Effector CD4-positive, alpha-beta T cell (primary cell): ENCODE data around the gene LIPN.
A peak's percentile ranks its signal among the peaks of the same experiment; 100 is the strongest.

Experiments used
- DNase-seq: peaks from one replicate; pipeline ENCODE4 v3.0.0-alpha.2; 2020

Gene LIPN

DNA sequence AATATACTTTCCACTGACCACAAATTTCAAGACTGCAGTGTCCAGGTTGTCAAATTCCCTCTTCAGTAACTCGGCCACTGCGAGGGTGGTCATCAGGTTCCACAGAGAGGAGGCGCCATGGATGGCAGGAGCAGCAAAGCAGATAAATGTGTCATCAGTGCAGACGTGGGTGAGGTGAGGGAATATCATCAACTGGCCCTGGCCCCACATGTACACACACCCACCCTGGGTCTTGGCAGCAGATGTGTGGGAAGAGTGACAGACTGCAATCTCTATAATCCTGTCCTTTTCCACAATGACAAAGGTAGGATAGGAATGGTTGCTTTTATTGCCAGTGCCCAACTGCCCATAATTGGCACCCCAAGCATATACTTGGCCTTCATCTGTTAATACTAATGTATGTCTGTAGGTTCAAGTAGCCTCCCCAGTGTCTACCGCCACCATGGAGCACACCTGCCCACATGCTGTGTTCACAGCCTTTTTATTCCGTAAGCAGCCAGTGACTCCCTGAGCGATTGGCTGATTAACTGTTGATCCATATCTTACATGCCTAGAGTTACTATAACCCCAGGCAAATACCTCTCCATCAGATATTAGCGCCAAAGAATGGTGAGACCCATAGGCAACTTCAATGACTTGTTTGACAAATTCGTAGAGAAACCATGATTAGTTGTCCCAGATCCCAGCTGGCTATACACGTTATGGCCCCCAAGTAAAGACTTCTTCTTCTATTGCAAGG lies 26.4 kb downstream of the LIPN start:
- DNase-seq: no peak

DNA sequence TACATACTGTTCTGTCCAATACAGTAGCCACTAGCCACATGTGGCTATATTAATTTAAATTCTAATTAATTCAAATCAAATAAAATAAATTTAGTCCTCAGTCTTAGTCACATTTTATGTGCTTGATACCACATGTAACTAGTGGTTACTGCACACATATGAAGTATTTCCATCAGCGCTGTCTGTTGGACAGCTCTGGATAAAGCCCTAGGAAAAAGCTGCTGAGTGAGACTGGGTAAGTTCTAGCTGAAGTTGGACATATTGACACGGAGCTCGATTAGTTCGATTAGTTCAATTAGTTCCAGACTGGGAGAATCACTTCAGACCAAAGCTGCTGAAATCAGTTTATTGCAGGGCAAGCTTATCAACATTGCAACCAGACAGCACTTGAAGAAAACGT lies 27.6 kb downstream of the LIPN start:
- DNase-seq: no peak

DNA sequence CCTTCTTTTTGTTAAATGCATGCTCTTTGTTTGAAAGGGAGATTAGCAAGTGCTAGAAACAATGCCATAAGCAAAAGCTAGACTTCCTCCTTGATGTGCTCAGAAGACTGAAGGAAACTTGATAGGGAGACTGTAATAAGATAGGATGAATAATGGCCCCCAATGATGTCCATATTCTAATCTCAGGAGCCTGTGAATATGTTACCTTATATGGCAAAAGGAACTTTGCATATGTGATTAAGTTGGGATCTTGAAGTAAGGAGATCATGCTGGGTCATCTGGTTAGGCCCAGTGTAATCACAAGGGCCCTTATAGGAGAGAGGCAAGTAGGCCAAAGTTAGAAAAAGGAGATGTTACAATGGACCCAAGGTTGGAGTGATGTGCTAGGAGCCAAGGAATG lies 29.1 kb downstream of the LIPN start:
- no peak for DNase-seq

DNA sequence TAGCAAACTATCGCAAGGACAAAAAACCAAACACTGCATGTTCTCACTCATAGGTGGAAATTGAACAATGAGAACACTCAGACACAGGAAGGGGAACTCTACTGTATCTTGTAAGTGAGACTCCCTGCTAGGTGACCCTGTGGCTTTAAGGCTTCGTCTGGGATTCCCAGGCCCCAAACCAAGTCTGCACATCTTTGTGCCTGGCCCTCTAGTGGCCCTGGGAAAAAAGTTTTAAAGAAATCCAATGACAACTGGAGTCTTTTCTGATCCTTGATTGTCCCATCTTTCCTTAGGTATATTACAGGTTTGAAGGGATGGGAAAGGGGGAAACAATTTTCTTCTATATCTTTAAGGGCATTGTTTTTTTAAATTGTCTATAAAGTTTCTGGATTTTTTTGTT lies 32.1 kb downstream of the LIPN start:
- DNase-seq: no peak

DNA sequence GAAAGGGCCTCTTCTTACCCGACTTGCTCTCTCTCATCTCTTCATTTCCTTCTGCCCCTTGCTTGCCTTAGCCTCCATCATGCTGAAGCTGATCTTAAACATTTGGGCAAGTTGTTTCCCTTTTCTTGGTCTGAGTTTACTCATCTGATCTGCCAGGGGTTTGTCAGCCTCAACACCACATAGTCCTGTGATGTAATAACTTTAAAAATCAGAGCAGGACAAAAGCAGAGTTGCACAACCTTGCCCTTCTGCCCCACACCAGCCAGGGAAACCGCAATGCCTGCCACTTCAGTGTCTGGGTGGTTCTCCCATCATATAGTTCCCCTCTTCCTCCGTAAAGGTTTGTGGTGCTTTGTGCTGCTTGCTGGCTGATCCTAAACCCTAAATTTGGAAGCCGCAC lies 32.8 kb downstream of the LIPN start:
- DNase-seq: no peak

DNA sequence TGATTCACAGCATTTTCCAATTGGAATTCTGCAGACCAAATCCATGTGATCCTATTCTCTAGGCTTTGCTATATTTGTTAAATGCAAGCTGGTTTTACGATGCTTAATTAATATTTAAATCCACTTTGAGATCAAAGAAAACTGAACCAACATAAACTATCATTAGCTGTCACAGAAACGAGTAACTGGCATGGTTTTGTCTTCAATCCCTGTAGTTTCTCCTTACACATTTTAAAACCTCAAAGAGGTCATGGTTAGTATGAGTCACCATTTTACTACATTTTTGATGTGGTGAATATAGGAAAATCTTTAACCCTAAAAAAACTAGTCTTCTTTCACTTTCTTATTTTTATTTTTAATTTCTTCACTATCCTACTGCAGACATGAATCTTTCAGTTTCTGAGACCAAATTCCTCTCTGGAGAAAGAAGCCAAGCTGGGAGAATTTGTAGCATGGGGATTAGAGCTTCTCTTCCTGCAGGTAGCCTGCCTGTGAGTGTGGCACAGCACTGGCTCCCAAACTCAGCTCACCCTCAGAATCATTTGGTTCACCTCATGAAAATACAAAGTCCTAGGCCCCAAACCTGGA lies 34.0 kb downstream of the LIPN start:
- no peak for DNase-seq

DNA sequence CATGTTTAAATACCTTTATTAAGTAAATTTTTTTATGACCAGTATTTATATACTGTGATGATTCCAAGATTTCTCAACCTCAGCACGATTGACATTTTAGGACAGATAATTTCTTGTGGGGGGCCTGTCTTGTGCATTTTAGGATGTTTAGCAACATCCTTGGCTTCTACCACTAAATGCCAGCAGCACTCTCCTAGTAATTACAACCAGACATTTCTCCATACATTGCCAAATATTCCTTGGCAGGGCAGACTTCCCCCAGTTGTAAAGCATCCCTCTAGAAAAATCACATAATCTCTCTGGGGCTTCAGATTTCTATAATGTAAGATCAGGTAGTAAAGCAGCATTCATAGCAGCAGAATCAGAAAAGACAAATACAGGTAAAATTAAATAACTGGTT lies 34.9 kb downstream of the LIPN start:
- no peak for DNase-seq

DNA sequence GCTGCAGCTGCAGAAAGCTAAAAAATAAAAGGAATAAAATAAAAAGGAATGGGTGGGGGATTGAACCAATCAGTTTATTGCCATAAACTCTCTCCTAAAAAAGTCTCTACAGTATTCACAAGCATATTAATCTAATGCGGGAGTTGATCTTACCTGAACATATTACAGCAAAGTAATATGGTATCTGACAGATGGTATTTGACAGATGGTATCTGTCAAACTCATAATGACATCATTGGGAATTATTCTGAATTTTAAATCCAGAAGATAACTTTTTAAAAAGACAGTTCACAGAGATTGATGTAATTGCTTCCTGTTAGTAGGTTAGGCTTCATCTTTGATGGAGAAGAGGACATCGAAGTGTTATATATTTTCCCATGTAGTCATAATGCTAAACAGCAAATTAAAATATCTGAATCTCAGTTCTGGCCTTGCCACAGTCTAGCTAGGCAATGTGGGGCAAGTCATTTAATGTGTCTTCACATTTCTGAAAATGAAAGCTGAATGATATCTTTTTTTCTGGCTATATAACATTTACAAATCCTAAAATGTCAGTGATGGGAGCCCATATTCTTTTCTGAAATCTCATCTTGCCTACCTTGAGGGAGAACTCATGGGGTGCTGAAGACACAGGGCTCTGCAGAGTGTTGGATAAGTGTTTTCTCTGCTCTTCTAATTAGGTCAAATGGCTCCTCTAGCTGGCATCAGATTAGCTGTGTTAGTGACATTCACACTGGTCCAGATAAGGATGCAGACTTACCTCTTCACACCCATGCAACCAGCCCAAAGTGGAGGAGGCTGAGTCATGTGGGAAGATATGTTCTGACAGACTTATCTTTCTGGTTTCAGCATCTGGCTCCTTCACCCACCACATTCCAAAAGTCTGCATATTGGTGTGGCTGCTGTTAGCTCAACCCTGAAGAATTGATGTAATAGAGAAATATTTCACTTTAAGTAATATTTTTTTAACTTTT lies 40.6 kb downstream of the LIPN start:
- DNase-seq: no peak

DNA sequence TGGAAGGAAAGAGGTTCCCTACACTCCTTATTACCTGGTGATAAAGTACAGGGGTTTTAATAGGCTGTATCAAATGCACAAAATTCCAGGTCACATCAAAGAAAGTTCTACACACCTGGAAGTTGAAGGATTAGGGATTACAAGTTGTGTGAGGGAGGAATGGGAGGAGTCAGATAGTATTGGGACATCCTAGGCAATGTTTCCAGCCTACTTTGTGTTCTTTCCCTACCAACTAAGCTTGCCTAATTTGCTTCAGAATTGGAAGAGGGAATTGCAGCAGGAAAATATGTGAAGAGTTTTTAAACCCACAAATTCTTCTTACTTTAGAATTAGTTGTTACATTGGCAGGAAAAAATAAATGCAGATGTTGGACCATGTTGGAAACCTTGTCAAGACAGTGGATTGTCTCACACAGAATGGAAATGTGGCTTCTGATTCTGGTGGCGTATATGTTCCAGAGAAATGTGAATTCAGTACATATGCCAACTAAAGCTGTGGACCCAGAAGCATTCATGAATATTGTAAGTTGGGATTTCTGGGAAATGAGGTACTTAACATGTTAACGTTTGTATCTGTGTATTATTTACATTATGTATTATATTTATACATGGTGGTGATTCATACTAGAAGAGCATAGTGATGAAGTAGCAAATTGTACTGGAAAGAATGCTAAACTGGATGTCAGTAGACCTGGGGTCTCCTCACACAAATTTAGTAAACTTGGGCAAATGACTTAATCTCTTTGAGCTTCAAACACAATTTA lies 42.9 kb downstream of the LIPN start, which contains the start of gene LIPM:
LIPM (plus strand) TSS at position 208 of the 763 bp plus-strand sequence; CDS start at position 375, 167 bp downstream.
- no peak for DNase-seq

DNA sequence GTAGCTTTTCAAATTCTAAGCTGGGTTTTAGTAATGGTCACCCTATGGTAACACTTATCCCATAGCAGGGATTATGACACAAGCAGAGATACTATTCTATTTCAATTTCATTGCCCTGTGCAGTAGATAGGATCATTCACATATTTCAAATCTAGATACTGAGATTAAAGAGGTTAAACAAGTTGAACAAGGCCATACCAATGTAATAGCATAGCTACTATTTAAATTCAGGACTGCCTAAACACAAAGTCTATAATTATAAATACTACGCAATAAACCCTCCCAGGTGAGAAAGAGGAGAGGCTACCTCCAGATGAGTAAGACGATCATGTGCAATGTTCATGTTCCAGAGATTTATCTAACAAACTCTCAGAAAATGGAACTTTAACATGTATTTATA lies 43.8 kb downstream of the LIPN start:
- no peak for DNase-seq

DNA sequence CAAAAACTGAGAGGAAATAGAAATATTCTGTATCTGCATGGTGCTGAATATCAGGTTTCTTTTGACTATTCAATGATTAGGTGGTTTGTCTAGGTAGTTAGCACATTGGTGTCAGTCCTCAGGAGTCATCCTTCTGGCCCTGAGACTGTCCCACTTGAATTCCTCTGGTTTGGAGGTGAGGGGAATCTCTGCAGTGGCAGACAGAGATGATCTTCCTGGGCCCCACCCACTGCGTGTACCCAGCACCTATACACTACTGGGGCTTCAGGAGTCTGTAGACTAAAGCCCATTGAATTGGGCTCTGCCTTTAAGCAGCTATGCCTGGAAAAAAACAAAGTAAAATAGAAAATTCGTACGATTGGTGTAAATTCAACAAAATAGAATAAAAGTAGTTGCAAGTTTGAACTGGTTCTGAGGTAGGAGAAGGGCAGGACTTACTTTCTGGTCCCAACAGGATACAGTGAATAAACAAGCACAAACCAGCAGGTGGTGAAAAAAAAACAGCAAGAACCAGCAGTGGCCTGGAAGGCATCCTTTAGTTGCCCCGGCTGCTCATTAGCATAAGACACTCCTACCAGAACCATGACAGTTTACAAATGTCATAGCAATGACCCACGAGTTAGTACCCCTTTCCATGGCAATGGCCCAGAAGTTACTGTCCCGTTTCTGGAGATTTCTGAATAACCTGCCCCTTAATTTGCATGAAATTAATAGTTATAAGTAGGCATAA lies 44.4 kb downstream of the LIPN start:
- no peak for DNase-seq

DNA sequence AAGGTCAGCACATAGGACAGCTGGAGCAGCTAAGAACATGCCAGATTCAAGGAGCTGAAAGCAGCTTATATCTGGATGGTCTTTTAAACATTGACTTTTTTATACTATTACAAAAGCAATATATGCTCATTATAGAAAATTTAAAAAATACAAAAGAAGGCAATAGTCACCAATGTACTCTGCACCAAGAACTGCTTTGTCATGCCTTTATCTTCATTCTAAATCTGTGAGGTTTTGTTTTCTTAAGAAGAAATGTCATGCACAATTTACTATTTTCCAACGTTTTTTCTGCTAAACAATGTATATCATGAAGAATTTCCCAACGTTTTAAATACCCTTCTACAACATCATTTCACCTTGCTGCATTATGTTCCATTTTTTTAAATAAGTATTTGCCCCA lies 45.5 kb downstream of the LIPN start:
- DNase-seq: no peak

DNA sequence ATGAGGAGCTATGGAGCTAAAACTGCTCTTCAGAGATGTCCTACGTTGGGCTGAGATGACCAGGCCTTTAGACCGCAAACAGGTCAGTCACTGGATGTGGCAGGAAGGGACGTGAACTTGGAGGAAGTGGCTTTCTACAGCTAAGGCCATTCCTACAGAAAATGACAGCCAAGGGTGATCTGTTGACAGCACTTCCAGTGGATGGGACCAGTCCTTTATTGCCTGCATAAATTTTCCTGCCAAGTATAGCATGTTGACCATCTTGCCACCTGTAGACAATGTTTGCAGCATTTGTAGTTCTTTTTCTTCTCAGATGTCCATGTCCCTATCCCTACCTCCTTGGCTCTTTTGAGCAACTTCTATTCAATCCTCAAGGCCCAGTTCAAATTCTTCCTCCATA lies 46.1 kb downstream of the LIPN start:
- no peak for DNase-seq

DNA sequence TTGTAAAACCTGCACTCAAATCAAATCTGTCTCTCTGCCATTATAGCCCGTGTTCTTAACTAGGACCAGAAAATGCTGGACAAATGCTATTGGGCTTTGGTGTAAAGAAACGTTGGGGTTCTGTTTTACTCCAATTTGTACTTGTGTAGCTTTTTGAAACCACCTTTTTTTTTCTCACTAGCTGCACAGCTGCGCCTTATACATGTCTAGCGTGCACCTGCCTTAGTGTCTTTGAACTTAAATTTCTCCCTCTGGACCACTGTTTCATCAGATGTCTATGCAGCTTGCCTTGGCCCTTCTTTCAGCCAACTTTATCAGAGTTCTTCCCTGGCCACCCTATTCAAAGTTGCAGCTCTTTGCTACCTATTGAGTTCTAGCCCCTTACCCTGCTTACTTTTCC lies 49.8 kb downstream of the LIPN start:
- DNase-seq: no peak

DNA sequence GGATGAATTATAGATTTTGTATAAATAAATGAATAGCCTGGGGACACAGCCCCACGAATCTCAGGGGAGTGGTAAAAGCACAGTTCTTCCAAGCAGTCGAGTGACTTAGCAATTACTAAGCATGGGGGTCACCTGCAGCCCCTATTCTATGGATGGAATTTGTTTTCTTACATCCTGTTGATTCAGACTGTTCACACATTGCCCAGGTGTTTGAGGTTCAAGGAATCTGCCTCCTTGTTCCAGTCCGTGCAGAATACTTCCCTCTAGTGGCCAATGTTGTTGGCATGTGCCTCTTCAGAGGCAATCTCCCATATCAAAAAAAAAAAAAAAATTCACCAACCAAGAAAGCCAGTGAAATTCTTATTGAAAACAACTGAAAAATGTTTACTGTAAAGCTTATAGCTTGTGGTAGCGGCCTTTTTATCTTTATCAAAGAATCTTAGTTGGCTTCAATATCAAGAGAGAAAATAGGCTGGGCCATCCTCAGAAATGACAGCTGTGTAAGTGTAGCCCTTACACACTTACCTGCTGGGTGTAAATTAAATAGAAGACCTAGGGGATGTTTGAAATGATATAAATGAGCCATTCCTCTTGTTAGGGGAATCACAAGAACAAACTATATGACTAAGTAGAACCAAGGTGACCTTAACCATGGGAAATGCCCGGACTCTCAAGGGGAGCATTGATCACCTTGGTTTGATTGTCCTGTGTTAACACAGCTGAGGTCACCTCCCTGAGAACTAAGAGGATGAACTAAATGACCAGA lies 50.6 kb downstream of the LIPN start:
- peak; percentile 15 for DNase-seq

DNA sequence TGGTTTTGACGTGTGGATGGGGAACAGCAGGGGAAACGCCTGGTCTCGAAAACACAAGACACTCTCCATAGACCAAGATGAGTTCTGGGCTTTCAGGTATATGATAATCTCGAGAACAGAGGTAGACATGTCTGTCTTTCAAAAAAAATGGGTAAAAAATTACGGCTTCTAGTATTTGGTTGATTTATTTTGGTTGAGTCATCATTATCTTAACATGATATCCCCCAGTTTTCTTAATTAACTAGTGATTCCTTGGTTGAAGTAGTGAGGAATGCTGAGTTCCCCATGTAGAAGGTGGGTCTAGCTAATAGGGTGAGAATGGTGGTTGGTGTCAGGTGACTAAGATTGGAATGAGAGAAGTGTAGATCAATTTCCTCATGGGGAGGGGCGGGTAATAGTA lies 53.4 kb downstream of the LIPN start:
- DNase-seq: no peak

DNA sequence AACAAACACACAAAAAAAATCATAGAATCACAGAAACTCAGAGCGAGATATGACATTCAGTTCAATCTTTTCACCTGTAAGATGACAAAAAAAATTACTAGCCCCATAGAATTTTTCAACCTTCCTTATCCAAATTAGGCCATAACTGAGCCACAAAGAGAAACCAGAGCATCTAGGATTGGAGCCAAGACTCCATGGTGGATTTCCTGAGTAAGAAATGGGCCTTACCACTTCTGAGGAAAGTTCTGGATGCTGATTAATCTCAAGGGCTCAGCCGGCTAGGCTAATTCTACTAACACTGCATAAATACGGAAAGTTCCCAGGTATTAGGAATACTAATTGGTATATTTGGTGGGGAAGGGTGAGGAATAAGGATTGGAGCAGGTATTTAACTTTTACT lies 59.5 kb downstream of the LIPN start:
- DNase-seq: no peak

DNA sequence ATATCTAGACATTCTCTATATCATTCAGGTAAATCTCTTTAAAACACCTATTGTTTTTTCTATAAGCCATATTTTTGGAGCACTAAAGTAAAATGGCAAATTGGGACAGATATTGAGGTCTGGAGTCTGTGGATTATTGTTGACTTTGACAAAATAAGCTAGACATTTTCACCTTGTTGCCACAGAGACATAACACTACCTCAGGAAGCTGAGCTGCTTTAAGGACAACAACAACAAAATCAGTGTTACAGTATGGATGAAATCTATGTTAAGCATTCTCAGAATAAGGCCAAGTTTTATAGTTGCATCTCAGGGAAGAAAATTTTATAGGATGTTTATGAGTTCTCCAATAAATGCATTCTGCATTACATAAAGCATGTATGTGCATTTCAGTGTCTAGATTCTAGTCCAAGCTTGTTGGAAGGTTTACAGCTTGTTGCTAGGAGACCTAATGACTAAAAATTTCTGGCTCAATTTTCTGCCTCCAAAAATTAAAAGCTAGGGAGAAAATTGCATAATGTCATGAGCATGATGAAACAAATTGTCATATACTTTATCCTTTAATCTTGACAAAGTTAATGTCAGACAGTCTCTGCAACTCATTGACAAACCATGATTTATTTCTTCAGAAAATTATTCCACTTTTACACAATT lies 61.1 kb downstream of the LIPN start:
- DNase-seq: no peak

DNA sequence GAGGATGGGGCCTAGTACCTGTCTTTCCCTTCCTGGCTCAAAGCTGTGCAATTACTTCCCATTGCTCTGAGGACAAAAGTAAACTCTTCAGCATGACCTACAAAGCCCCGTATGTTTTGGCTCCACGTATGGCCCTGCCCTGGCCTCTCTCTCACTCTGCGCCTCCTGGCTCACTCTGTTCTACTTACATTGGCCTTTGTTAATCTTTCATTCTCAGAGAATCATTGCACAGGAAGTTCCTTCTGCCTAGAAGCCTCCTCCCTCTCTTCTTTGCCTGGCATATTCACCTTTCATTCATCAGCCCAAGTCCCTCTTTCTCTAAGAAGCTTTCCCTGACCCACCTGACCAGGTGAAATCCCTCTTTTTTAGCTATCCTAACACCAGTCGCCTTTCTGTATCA lies 66.6 kb downstream of the LIPN start:
- DNase-seq: no peak

DNA sequence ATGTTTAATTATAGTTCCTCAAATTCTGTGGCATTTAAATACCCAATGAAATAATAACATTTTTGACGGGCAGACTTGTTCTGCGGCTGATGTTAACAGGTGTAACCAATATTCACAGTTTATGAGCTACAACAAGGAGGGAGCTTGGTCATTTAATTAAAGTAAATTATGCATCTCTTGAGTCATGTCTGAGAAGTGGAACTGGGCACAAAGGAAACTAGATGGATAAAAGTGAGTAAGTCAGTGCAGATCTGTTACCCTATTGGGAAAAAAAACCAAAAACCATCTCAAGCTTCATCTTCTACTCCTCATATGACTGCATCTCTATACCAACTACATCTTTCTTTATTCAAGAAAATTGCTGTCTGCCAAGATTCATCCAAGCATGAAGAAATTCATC lies 67.9 kb downstream of the LIPN start:
- no peak for DNase-seq

DNA sequence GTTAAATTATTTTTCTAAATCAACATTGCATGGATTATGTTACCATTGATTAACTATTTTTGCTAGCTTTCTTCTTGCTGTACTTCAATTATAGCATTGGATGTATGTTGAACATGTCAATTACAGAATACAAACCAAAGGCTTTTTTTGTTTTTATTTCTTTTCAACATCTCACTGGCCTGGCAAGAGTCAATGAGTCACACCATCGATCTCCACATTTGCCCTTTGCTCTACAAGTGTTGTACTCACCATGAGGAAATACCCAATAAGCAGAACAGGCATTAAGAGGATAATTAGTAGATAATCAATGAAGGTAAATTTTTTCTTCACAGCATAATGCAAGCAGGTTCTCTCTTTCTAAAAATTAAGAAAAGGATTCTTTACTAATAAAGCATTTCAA lies 68.5 kb downstream of the LIPN start:
- no peak for DNase-seq
